SHP77 treated with DMSO at 0.1 percent for 48 hours (cell line): ENCODE results near the gene UBE2L3.
"Not testable (repeated sequence)": the region's sequence is repeated elsewhere in the genome, so short reads cannot be mapped to it uniquely, and the experiment has no call there.

Experiments used
- DNase-seq: peaks from one replicate; lab custom pipeline; 2025; lab: John Stamatoyannopoulos, UW

Gene UBE2L3

DNA sequence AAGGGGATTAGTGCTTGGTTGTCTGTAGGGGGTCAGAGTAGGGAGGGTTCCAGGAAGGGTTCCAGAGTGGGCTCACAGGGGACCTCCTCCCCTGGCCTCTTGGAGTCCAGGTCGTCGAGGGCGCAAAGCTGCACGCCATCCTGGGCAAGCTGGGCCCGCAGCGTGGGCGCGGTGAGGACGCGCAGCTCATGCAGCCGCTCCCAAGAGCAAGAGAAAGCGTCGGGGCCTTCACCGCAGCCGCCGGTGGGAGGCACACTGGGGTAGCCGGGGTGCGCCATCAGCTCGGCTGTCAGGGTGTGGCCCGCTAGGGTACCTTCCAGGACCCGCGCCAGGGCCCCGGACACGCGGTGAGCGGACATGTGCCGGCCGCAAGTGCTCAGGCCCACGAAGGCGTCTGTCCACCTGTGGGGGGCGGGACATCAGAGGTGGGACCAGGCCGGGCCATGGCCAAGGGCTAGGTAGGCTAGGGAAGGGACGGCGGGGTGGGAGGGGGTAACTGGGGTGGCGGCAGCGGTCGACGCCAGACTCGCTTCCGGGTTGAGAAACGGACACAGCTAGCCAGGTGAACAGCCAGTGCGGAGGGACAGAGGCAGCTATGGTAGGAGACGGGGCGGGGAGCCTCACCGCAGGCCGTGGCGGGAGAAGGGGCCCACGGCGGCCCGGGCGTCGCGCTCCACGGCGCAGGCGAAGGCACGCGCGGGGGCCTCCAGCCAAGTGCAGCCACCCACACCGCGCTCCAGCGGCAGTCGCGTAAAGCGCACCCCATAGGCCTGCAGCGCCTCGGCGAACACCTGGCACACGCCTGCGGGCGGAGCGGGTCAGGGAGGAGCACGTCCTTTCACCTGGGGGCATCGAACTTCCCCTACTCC lies 61.1 kb downstream of the UBE2L3 start:
- no peak for DNase-seq

DNA sequence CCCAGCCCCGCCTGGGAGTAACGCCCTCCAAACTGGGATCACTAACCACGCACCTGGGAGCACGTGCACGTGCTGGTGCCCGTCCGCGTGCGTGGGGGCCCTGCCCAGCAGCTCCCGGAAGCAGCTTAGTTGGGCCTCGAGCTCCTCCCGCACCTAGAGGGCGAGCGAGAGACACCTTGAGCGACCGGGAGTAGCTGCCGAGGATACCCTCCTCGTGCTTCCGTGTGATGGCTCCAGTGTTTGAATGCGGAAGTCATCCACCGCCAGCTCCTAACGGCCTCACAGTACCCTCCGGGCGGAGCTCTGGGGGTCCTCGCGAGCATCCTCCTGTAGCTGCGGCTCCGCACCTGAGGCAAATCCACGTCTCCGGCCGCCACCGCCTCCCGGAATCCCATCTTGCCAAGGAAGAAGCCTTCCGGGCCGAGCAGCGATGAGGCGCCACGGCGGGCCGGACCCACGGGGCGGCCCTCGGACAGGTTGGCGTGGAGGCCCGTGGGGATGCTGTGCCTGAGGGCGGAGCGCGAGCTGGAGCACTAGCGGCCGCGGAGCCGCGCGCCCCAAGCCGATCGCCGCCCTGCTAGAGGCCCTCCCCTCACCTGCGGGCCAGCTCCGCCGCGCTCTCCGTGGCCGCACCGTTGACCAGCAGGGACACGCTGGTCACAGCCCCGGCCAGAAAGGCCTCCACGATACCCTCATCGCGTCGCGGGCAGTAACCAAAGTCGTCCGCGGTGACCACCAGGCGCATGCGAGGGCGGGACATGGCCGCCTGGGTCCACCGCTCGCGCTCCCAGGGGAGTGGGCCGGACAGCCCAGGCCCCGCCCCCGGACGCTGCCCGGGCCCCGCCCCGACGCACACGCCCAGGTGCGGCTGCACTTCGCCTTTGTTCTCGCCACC lies 62.0 kb downstream of the UBE2L3 start, which contains the start of gene YDJC:
TSS of gene YDJC (minus strand) at position 768 of the 895 bp plus-strand sequence. CDS start at position 760, 8 bp downstream.
- peak; percentile 79 for DNase-seq

DNA sequence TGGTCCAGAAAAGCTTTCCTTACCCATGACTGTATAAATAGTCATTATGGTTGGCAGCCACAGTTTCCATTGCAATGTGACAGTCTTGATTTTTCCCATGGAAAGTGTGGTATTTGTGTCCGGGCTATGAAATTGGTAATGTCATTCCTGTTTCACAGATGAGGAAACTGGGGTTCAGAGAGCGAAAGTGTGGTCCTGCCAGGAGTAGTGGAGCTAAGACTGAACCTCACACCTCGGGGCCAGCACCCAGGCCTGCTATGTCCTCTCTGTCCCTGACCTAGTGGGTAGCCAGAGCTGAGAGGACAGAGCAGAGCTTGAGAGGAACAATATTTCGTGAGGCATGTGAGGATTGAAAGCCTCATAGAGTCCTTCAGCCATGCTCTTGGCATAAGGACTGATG lies 63.5 kb downstream of the UBE2L3 start:
- no peak for DNase-seq

DNA sequence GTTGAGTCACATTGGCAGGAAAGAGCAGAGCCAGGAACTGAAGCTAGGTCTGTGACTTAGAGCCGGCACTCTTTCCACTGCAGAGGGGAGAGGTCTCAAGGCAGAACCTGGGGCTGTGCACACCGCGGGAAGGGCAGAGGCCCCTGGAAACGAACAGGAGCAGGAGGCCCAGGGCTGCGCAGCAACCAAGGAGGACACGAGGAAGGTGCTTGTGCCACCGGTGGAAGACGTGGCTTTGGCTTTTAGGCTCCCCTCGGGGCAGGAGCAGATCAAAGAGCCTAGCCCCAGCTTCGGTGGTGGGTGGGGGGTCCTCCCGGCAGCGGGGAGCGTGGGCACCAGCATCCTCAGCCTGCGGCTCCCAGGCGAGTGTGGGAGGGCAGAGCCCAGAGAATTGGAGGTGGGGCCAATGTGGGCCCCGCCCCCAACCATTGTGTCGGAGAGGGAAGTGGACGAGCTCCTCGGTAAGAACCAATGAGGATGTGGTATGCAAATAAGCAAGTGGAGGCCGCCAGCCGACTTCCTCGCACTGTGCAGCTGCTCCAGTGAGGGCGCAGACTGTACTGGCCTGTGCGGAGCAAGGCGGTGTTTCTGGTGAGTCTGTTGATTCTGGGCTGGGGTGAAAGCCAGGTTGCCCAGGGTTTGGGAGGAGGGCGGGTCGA lies 64.9 kb downstream of the UBE2L3 start, which contains the start of gene CCDC116:
TSS of gene CCDC116 (plus strand) at position 524 of the 659 bp plus-strand sequence. CDS start 422 bp downstream, outside the sequence.
- peak; percentile 92 for DNase-seq

DNA sequence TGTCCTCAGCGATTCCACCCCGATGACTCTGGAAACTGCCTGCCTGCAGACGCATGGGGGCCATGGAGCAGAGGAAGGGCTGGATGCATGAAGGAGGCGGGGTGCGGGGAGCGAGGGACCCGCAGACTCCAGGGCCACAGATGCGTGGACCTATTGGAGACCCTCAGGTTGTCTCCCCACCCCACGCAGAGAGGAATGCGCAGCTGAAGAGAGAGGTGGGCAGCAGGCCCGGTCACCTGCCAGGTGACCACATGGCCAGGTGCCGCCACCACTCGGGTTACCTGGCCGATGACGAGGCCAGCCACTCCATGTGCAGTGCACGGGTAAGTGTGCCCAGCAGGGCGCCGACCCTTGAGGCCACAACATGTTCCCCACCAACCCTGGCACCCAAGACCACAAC lies 65.4 kb downstream of the UBE2L3 start:
- DNase-seq, result no peak

DNA sequence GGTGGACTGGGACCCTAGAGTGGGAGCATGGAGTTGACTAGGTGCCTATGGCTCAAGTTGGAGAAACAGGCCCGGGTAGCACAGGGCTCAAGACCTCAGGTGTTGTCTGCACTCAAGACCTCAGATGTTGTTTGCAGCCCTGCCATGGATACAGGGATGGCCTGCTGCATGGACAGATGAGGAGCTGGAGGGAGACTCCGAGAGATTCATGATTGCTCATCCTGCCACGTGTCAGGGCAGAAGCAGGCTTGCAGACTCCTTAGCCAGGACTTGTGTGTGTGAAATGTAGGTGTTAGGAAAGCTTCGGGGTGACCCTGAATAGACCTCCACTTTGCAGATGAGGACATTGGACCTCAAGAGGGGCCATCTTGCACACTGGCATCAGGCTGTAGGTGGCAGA lies 66.0 kb downstream of the UBE2L3 start:
- DNase-seq, result no peak

DNA sequence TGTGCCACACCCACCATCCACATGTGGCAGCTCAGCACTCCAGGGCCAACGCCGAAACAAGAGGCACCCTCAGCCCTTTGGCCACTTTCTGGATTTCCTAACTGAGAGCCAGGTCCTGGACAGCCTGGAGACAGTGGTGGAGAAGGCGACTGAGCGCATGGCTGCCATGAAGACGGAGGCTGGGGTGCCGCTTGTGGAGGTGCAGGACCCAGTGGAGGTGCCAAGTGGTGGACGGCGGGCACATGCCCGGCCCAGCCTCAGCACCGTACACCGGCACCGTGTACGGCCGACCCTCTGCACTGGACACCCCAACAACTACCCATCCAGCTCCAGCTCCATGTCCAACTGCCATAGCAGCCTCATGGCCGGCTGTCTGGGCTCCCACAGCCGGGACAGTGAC lies 66.6 kb downstream of the UBE2L3 start:
- no peak for DNase-seq

DNA sequence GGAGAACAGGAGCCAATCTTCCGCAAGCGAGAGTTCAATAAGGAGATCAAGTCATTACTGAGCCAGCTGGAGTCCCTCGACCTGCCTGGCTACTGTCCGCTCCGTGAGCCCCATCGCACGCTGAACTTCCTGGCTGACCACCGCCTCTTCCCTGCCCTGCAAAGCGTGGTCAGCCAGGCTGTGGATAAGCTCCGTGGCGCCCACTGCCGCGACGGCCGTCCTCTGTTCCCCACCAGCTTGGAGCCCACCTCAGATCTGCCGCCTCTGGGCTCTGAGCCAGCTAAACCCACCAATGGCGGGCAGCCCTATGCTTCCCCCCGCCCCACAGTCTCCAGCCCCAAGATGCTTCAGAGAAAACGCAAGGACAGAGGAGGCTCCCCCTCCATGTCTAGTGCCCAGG lies 67.3 kb downstream of the UBE2L3 start:
- DNase-seq, result no peak

DNA sequence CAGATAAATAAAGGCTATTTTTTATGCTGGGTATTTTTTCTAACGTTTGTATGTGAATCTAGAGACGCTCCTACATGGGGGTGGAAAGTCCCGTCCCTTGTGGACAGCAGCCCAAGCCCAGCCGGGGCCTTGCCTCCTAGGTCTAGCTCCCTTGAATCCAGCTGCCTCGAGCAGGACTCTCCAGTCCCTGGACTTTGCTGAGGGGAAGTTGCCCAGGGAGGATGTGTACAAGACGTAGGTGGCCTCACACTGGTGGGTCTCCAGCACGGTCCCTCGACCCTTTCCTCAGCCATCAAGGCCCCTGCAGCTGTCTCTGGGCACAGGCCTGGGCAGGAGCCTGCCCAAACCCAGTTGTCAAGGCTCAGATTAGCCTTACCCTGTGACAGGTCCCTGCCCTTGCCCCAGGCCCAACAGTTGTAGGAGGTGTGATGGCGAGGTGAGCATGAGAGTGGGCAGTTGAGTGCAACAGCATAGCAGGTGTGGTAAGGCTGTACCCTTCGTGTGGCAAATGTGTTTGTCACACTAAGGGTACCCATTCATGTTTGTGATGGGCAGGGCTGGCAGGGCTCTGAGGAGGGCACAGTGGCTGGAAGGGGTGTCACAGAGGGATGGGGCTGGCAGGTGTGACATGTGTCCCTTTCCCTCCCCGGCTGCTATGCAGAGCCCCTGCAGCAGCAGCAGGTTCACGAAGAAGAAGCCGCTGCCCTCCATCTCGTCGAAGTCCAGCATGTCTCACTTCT lies 68.4 kb downstream of the UBE2L3 start:
- no peak for DNase-seq

DNA sequence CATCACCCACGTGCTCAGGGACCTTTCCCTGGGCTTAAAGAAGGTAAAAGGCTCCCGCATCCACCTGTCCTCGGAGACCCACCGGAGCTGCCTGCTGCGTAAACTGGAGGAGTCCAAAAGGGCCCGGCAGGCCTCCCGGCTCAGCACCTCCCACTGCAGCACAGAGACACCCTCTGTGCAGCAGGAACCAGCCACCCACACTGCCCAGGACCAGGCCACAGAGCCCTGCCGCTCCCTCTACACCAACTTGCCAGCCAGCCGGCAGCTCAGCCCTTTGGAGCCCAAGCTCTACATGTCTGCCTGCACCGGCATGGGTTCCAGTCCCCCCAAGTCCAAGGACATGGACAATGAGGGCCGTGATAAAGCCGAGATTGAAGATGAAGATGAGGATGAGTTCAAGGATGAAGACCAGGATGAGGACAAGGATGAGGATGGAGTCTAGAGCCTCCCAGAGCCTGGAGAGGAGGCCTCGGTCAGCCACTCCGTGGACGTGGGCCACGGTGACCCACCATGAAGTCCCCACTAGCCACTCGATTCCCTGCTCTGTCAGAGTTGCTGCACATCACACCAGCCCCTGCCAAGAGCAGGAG lies 69.2 kb downstream of the UBE2L3 start:
- no peak for DNase-seq

DNA sequence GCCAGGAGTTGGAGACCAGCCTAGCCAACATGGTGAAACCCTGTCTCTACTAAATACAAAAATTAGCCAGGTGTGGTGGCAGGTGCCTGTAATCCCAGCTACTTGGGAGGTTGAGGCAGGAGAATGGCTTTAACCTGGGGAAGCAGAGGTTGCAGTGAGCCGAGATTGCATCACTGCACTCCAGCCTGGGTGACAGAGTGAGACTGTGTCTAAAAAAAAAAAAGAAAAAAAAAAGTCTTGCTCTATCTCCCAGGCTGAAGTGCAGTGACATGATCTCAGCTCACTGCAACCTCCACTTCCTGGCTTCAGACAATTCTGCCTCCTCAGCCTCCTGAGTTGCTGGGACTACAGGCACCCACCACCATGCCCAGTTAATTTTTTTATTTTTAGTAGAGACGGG lies 69.9 kb downstream of the UBE2L3 start:
- DNase-seq, result not testable (repeated sequence)

DNA sequence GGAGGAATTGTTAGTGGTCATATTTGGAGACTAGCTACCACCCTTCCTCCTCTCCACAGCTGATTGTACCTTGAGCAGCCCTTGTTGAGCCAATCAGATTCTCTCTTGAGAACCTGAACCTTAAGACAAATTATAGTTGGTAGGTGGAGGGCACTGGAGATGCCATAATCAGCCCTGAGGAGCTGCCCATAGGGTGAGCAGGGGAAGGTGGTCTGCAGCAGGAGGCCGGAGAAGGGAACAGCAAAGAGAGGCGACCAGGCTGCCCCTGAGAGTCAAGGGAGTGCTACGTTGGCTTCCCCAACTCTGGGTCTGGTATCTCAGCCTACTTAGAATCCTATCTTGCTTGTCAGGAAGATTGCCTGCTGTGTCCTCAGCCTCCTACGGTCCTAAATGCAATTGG lies 71.8 kb downstream of the UBE2L3 start:
- DNase-seq, result no peak

DNA sequence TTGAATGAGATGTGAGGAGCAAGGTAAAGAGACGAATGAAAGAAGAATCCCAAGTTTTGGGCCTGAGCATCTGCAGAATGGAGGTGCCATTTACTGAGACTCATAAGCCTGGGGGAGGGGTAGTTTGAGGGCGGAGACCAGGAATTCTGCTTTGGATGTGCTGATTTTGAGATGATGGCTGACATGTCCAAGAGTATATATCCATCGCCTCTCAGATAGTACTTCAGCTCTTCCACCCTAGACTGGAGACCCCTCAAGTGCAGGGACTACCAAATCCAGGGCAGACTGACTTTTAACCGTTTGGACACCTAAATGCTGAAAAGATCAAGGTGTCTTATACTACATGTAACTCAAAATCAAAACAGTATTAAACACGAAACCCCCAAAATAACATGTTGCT lies 73.3 kb downstream of the UBE2L3 start:
- no peak for DNase-seq

DNA sequence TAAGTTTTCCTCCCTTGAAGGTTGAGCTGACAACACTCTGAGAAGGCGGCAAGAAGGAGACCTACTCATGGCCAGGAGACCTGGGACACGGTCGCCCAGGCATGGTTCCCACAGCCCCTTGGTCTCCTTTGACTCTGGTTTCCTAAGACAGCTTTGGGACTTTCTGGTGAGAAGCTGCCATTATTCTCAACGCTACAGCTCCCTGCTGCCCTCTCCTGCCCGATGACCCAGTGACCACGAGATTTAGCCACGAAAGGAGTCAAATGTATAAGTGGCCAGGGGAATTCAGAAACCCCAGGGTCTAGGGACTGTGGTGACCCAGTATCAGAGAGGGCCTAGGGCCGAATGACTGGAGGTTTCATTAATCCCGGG lies 73.9 kb downstream of the UBE2L3 start:
- DNase-seq, result peak; percentile 12

DNA sequence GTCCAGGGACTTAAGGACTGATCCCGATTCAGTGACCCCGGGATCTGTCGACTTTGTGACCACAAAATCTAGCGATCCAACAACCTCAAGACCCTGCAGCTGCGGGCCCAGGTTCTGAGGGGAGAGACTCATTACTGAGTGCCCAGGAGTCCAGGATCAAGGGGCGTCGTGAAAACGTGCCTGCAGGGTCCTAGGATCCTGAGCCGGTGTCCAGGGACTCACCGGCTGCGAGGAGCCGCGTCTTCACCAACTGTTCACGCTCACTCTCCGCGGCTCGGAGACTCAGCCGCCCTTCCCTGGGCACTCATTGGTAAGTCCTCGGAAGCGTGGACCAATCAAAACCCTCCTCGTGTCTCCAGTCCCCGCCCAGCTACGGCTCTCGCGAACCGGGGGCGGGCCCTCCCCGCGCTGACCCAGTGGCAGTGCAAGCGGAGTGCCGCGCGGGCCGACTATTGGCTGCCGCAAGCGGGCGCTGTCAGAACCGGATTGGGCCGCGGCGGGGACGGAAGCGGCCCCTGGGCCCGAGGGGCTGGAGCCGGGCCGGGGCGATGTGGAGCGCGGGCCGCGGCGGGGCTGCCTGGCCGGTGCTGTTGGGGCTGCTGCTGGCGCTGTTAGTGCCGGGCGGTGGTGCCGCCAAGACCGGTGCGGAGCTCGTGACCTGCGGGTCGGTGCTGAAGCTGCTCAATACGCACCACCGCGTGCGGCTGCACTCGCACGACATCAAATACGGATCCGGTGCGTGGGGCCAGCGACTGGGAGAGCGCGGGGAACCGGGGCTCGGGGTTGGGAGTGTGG lies 74.5 kb downstream of the UBE2L3 start, which contains the start of gene SDF2L1:
TSS of gene SDF2L1 (plus strand) at position 514 of the 795 bp plus-strand sequence. CDS start at position 549, 35 bp downstream.
- DNase-seq, result peak; percentile 92

DNA sequence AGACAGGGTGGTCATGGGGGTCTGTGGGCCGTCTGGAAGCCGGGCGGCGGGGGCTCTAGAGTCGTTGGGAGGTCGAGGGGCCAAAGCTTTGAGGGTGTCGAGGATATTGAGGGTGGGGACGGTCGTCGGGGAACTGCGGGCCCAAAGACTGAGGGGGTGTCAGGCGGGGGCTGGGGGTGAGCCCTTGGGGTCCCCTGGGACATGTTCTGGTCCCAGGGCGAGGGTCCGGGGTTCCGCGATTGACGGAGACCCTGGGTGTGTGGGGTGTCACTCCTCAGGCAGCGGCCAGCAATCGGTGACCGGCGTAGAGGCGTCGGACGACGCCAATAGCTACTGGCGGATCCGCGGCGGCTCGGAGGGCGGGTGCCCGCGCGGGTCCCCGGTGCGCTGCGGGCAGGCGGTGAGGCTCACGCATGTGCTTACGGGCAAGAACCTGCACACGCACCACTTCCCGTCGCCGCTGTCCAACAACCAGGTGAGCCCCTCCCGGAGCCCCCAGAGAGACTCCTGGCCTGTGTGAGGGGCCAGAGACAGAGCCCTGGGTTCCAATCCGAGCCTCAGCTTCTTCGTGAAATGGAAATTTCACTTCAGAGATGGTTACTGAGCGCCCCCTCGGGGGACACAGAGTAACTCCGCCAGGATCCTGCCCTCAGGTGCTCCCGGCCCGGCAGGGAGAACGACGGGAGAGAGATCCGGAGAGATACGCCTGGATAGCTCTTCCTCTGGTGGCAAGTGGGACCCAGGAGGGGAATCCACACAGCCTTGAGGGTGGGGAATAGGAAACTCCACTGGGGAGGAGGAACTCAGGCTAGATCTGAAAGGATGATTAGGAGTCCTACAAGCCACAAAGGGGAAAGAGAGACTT lies 75.3 kb downstream of the UBE2L3 start:
- peak; percentile 14 for DNase-seq

DNA sequence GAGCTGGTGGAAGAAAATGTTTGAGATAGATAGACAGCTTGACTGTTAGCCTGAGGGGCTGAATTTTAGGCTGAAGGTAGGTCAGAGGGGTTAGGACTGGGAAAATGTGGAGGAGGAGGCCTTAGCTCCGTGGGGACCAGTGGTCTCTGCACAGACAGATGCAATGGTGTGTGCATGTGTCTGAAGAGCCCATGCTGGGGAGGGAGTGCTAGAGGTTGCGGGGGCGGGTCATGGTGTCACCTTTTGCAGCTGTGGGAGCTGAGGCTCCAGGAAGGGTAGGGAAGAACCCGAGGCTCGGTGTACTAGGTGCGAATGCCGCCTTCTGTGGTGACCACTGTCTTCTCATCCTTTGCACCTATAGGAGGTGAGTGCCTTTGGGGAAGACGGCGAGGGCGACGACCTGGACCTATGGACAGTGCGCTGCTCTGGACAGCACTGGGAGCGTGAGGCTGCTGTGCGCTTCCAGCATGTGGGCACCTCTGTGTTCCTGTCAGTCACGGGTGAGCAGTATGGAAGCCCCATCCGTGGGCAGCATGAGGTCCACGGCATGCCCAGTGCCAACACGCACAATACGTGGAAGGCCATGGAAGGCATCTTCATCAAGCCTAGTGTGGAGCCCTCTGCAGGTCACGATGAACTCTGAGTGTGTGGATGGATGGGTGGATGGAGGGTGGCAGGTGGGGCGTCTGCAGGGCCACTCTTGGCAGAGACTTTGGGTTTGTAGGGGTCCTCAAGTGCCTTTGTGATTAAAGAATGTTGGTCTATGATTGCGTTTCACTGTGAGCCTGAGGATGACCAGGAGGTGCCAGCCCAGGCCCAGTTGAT lies 76.2 kb downstream of the UBE2L3 start:
- no peak for DNase-seq

DNA sequence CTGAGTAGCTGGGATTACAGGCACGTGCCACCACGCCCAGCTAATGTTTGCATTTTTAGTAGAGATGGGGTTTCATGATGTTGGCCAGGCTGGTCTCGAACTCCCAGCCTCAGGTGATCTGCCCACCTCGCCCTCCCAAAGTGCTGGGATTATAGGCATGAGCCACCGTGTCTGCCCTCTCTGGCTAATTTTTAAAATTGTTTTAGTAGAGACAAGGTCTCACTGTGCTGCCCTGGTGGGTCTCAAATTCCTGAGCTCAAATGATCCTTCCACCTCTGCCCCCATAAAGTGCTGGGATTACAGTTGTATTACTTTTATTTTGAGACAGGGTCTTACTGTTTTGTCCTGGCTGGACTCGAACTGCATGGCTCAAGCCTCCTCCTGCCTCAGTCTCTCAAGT lies 78.0 kb downstream of the UBE2L3 start:
- not testable (repeated sequence) for DNase-seq
